Measurements from ENCODE around the gene ITGA7. TPM values are rescaled to one million over a fixed set of nuclear protein-coding genes. Genes with fewer than 3 reads are reported as not detected.

Gene ITGA7
- total and polyA plus RNA-seq, 2 of the 4 experiments (the other 2 are of a cell fraction): 3.9 to 15.7 TPM

- Histone ChIP-seq H3K14ac (replicated peaks; ENCODE audit: low read depth, low read length) (no peak overlapping the region), H3K27ac (ENCODE audit: insufficient read depth, low read length) (no peak overlapping the region), H3K36me3 (ENCODE audit: control insufficient read depth, insufficient read depth, low read length) (no peaks in the 10 kb centered on the region), H3K4me2 (ENCODE audit: low read depth, low read length) (no peak overlapping the region), H3K56ac (ENCODE audit: extremely low read depth, insufficient read depth, low read length) (no peak overlapping the region), H3K18ac (ENCODE audit: low read depth, low read length) (no peak overlapping the region), H3K23ac (ENCODE audit: low read depth, low read length) (no peak overlapping the region), H2BK20ac (ENCODE audit: low read depth, low read length) (no peak overlapping the region), H2AK5ac (ENCODE audit: low read depth, low read length) (no peak overlapping the region), H3K9me1 (ENCODE audit: insufficient read depth, low read length) (no peaks in the 10 kb centered on the region), H4K20me1 (ENCODE audit: insufficient read depth, low read length) (no peaks in the 10 kb centered on the region), H3K9ac (ENCODE audit: low read depth, low read length) (no peak overlapping the region), H3K79me1 (ENCODE audit: low read depth in 1 of 2, low read length in 2 of 2) (no peaks in the 10 kb centered on the region), H3K4ac (ENCODE audit: low read depth, low read length) (no peak overlapping the region), H2BK120ac (ENCODE audit: low read depth, low read length) (no peak overlapping the region), H3K9me3 (ENCODE audit: control insufficient read depth, insufficient read depth, low read length) (no peaks in the 10 kb centered on the region), H2BK5ac (ENCODE audit: low read depth, low read length, poor library complexity, severe bottlenecking) (no peak overlapping the region), H3K4me3 (ENCODE audit: insufficient read depth, low read depth, low read length) (no peak overlapping the region), H3K27me3 (ENCODE audit: control insufficient read depth, insufficient read depth, low read length) (peaks cover 28% of the 10 kb centered on the region), H4K8ac (ENCODE audit: low read depth in 2 of 2, low read length in 2 of 2) (no peak overlapping the region), H2AK9ac (replicated peaks; ENCODE audit: low read depth, low read length, poor library complexity) (no peak overlapping the region), H4K91ac (ENCODE audit: insufficient read depth, low read depth, low read length) (no peak overlapping the region), H4K5ac (ENCODE audit: low read depth, low read length) (no peak overlapping the region), H2BK15ac (ENCODE audit: low read depth, low read length) (no peak overlapping the region), H3K4me1 (ENCODE audit: control insufficient read depth, insufficient read depth, low read length) (no peaks in the 10 kb centered on the region), H2AFZ (replicated peaks; ENCODE audit: low read length, poor library complexity) (no peak overlapping the region)
- in situ Hi-C loops (cut with MboI; ENCODE audit: low sequenced_read_pairs) (no loop called here), dilution Hi-C loops (cut with HindIII; ENCODE audit: low sequenced_read_pairs, unreplicated experiment) (no loop called here), intact Hi-C loops (cut with micrococcal nuclease) (loop anchor here (1.0 kb wide), 1 partner anchor 78 kb away; no protein-coding TSS in a partner anchor)
- no CpG with 5 or more reads among the region's 3 CpGs for WGBS, 2 experiments (ENCODE audit: extremely low coverage in 2 of 2, insufficient read length in 1 of 2)
- BruUV-seq (replicated peaks): no TSS peak
- no peak for TF ChIP-seq CTCF (conservative IDR thresholded peaks at IDR 0.05; ENCODE audit: low read depth, low read length)
- peak; percentile 62 for TF ChIP-seq CEBPB (IDR thresholded peaks at IDR 0.05; ENCODE audit: low read depth, low read length)
- ChIA-PET POLR2A (ENCODE audit: unreplicated experiment) (interaction anchor here (0.6 kb wide), 1 partner anchor 9 kb away, joined by 8 read pairs; no protein-coding TSS in a partner anchor), CTCF (interaction anchor here (1.0 kb wide), 1 partner anchor 12 kb away, joined by 3 read pairs; no protein-coding TSS in a partner anchor)
- no peak for DNase-seq
- ATAC-seq (ENCODE audit: low read depth): no peak
Observed at GRCh38 chr12:55658635-55659391, 48.9 kb downstream of the ITGA7 start.

Measured in IMR-90 (cell line).